ENCODE data around the gene PLA2G6.
A peak's percentile ranks its signal among the peaks of the same experiment; 100 is the strongest.
"Not testable (repeated sequence)": the region's sequence is repeated elsewhere in the genome, so short reads cannot be mapped to it uniquely, and the experiment has no call there.

The PLA2G6 gene

DNA sequence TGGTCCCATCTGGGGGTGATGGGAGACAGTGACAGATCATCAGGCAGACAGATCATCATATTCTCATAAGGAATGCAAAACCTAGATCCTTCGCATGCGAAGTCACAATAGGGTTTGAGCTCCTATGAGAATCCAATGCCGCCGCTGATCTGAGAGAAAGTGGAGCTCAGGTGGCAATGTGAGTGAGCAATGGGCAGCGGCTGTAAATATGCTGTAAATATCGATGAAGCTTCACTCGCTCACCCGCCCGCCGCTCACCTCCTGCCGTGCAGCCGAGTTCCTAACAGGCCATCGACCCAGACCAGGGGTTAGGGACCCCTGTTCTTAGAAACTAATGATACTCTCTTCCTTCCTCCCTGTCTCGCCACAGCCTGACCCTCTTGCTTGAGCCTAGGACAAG, 9.4 kb upstream of the PLA2G6 start:
- no peak for DNase-seq

GRCh38 chr22:38190581-38190980, 9.0 kb upstream of the PLA2G6 start:
- DNase-seq: no peak

DNA sequence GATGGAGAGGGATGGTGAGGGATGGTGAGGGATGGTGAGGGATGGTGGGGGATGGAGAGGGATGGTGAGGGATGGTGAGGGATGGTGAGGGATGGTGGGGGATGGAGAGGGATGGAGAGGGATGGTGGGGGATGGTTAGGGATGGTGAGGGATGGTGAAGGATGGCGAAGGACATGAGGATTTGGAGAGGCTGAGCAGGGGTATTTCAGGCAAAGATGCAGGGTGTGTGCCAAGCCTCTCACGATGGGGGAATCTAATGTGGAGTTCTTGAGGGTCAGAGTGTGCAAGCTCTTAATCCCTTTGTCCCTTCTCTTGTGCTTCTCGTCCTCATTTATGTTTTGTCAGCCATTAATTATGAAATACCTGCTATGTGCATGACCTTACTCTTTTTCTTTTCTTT, 7.5 kb upstream of the PLA2G6 start:
- no peak for DNase-seq

DNA sequence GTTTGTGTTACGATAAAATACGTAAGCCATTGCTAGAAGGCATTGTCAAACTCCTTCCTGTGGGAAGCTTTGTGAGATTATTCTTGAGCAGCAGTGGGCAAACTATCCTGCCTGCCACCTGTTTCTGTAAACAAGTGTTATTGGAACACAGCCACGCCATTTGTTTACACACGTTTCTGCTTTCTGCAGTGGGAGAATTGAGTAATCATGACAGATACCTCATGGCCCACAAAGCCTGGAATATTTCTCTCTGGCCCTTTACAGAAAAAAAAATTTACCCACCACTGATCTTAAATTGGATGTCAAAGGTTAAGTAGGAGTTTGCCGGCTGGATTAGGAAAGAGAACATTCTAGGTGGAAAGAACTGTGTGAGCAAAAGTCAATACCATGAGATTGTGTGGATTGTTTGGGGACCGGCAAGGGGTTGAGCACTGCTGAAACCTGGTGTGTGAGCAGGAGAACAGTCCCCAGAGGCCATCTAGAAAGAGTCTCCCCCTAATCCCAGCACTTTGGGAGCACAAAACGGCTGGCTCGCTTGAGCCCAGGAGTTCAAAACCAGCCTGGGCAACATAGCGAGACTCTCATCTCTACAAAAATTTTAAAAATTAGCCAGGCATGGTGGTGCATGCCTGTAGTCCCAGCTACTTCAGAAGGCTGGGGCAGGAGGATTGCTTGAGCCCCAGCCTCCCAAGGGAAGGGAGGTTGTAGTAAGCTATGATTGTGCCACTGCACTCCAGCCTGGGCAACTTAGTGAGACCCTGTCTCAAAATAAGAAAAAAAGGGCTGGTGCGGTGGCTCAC, 6.0 kb upstream of the PLA2G6 start:
- no peak for DNase-seq

- DNase-seq: no peak
Observed at GRCh38 chr22:38186429-38186828, 4.8 kb upstream of the PLA2G6 start.

GRCh38 chr22:38184788-38185187, 3.2 kb upstream of the PLA2G6 start:
- no peak for DNase-seq

DNA sequence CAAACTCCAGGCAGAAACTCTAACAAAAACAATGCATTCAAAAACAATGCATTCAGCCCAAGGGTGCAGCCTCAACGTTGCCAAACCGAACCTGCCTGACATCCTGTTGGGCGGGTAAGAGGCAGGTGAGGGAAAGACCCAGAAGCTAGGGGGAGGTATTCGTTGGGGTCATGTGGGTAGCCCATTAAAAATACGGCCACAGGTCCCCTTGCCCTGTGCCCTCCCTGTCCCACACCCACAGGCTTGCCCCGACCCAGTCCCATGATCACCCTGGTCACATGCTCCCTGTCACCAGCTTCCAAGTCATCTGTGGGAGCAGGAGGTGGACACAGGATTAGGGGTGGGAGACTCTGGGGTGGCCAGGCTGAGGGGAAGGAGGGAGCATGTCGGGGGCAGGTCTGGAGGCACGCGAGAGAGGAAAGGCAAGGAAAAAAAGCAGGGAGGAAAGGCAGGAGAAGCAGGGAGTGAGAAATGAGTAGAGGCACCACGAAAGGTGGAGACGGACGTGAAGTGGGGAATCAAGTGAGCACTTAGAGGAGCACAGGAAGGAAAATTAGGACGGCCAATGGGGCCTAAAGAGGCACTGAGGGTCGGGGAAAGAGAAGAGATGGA, 683 bp downstream of the PLA2G6 start:
- peak; percentile 56 to 71 for DNase-seq

DNA sequence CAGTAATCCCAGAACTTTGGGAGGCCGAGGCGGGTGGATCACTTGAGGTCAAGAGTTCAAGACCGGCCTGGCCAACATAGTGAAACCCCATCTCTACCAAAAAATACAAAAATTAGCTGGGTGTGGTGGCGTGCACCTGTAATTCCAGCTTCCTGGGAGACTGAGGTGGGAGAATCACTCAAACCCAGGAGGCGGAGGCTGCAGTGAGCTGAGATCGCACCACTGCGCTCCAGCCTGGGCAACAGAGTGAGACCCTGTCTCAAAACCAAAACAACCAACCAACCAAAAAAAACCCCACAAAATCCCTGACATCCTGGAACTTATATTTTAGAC, 3.1 kb downstream of the PLA2G6 start:
- not testable (repeated sequence) for DNase-seq

DNA sequence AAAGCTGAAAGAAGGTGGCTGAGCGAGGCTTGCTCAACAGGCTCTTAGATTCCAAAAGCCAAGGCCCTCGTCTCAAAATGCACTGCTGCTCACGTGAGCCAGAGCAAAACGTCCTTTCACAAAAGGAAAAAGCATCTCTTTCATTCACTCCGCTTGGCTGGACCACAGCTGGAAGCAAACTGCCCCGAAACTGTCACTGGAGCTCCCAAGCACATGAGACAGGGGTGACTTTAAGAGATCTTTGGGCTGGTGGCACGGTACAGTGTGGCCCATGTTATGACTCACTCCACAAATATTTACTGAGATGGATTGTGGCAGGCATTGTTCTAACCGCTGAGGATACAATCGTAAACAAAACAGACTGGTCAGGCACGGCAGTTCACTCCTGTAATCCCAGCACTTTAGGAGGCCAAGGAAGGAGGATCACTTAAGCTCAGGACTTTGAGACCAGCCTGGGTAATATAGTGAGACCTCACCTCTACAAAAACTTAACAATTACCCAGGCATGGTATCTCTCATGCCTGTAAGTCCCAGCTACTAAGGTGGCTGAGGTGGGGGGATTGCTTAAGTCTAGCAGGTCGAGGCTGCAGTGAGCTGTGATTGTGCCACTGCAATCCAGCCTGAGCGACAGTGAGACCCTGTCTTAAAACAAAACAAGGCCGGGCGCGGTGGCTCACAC, 3.6 kb downstream of the PLA2G6 start:
- no peak for DNase-seq

- not testable (repeated sequence) for DNase-seq
Observed at GRCh38 chr22:38177571-38177925, 4.1 kb downstream of the PLA2G6 start.

- DNase-seq: peak in 1 of 2 donors; percentile 22
Observed at GRCh38 chr22:38177044-38177443, 4.6 kb downstream of the PLA2G6 start.

DNA sequence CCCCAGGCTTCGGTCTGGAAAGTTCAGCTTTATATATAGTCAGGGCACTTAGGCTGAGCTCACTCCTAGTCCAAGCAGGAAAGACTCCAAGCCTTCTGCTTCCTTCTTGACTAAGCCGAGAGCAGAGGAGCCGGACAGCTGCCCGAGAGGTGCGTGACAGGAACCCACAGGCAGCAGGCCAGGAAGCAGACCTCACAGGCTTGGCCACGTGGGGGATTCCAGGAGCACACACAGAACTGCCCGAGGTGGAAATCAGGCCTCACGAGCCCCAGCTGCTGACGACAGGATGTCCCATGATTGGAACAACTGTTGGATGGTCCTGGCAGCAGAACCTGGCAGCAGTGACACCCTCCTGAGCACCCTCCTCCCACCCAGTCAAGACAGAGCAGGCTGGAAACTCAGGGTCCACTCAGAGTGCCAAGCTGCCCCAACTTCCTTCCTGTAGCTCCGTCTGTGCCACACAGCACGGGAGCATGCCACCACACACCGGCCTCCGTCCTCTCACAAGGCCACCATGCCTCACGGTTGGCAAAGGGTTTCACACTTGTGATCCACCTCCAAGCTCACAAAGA, 5.4 kb downstream of the PLA2G6 start:
- peak; percentile 58 to 78 for DNase-seq

GRCh38 chr22:38175206-38176118, 6.2 kb downstream of the PLA2G6 start:
- DNase-seq: no peak

DNA sequence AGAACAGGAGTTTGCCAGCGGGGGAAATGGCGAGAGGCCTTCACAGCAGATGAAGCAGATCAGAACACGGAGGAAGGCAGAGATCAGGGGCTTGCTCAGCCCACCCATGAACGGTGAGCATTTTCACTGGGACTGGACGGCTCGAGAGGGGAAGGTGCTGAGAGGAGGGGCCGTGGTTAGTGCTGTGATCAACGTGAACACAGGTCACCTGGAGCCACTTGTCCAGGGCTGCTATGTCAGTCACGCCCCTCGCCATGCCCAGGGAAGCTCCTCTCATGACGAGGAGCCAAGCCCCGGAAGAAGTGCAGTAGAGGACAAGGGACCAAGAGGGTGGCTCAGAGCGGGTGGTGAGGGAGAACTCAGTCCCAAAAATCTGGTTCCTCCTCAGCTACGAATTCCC, 7.0 kb downstream of the PLA2G6 start:
- no peak for DNase-seq

GRCh38 chr22:38173641-38173906, 8.1 kb downstream of the PLA2G6 start:
- no peak for DNase-seq

GRCh38 chr22:38172832-38173640, 8.6 kb downstream of the PLA2G6 start:
- peak; percentile 53 to 73 for DNase-seq

GRCh38 chr22:38171927-38172831, 9.5 kb downstream of the PLA2G6 start:
- DNase-seq: no peak

- no peak for DNase-seq
Observed at GRCh38 chr22:38170469-38170868, 11.2 kb downstream of the PLA2G6 start.

GRCh38 chr22:38169116-38169515, 12.5 kb downstream of the PLA2G6 start:
- no peak for DNase-seq

- DNase-seq: no peak
Observed at GRCh38 chr22:38167988-38168407, 13.6 kb downstream of the PLA2G6 start.

All from CD4-positive, alpha-beta T cell treated with Interleukin-4 for 1 hour (primary cell).